SK-N-SH treated with all-trans-retinoic acid at 6 μM for 48 hours (cell line): Measurements from ENCODE around the gene KMO.

Experiments used
- ATAC-seq: fragments of 200-7000 bp; cut with Tn5 transposase; 3 replicates; pipeline ENCODE4 v1.9.1; 2020; ENCODE audit warnings: mild to moderate bottlenecking, moderate library complexity
- ARNTL ChIP-seq: fragments of 450-650 bp; formaldehyde crosslinking; IDR thresholded peaks from 2 replicates; pipeline ENCODE4 v1.5.0; 2020; ENCODE audit warnings: low read depth, mild to moderate bottlenecking, moderate library complexity, borderline replicate concordance
- BACH2 ChIP-seq: fragments of 250-450 bp; sonication (Bioruptor Pico); IDR thresholded peaks from 2 replicates; pipeline ENCODE4 v1.9.0; 2021; ENCODE audit warnings: mild to moderate bottlenecking, borderline replicate concordance
- ESRRG ChIP-seq: fragments of 250-450 bp; sonication (Bioruptor Pico); IDR thresholded peaks from 2 replicates; pipeline ENCODE4 v1.6.1; 2021; ENCODE audit warnings: mild to moderate bottlenecking
- ISL1 ChIP-seq: fragments of 250-450 bp; sonication (Bioruptor Pico); IDR thresholded peaks from 2 replicates; pipeline ENCODE4 v2.1.2; 2022; ENCODE audit warnings: mild to moderate bottlenecking, moderate library complexity
- OSR1 ChIP-seq: fragments of 250-450 bp; sonication (Bioruptor Pico); IDR thresholded peaks from 2 replicates; pipeline ENCODE4 v1.8.0; 2022; ENCODE audit warnings: moderate library complexity, mild to moderate bottlenecking, inconsistent platforms
- RARB ChIP-seq: fragments of 250-450 bp; sonication (Bioruptor Pico); IDR thresholded peaks from 2 replicates; pipeline ENCODE4 v1.8.0; 2021; ENCODE audit warnings: mild to moderate bottlenecking, moderate library complexity
- SNAI2 ChIP-seq: fragments of 250-450 bp; sonication (Bioruptor Pico); IDR thresholded peaks from 2 replicates; pipeline ENCODE4 v1.5.0; 2020; ENCODE audit warnings: mild to moderate bottlenecking, moderate library complexity
- TCF4 ChIP-seq: fragments of 250-450 bp; sonication (Bioruptor Pico); IDR thresholded peaks from 2 replicates; pipeline ENCODE4 v1.8.0; 2021; ENCODE audit warnings: mild to moderate bottlenecking, moderate library complexity, borderline replicate concordance
- TOX ChIP-seq: fragments of 250-450 bp; sonication (Bioruptor Pico); IDR thresholded peaks from 2 replicates; pipeline ENCODE4 v1.8.0; 2021; ENCODE audit warnings: mild to moderate bottlenecking, moderate library complexity, borderline replicate concordance
- ZC3H10 ChIP-seq: fragments of 250-450 bp; sonication (Bioruptor Pico); IDR thresholded peaks from 2 replicates; pipeline ENCODE4 v1.5.1; 2021; ENCODE audit warnings: mild to moderate bottlenecking, moderate library complexity
- ZFP3 ChIP-seq: fragments of 250-450 bp; sonication (Bioruptor Pico); IDR thresholded peaks from 2 replicates; pipeline ENCODE4 v1.5.0; 2020; ENCODE audit warnings: mild to moderate bottlenecking, moderate library complexity
- ZFP30 ChIP-seq: fragments of 450-650 bp; formaldehyde crosslinking; IDR thresholded peaks from 2 replicates; pipeline ENCODE4 v1.5.0; 2022; ENCODE audit warnings: mild to moderate bottlenecking, moderate library complexity
- ZNF565 ChIP-seq: fragments of 450-650 bp; formaldehyde crosslinking; conservative IDR thresholded peaks from 2 replicates; pipeline ENCODE4 v1.5.0; 2020; ENCODE audit warnings: low read depth, mild to moderate bottlenecking, moderate library complexity
- ZNF70 ChIP-seq: fragments of 450-650 bp; formaldehyde crosslinking; IDR thresholded peaks from 2 replicates; pipeline ENCODE4 v1.5.0; 2020; ENCODE audit warnings: mild to moderate bottlenecking, moderate library complexity
- ZNF8 ChIP-seq: fragments of 450-650 bp; formaldehyde crosslinking; IDR thresholded peaks from 2 replicates; pipeline ENCODE4 v1.5.0; 2020; ENCODE audit warnings: mild to moderate bottlenecking, moderate library complexity
- TF ChIP-seq, protein P1 (sequence below): fragments of 250-450 bp; sonication (Bioruptor Pico); IDR thresholded peaks from 2 replicates; pipeline ENCODE4 v1.8.0; 2020; ENCODE audit warnings: mild to moderate bottlenecking, moderate library complexity, borderline replicate concordance
- TF ChIP-seq, protein P2 (sequence below): fragments of 250-450 bp; sonication (Bioruptor Pico); IDR thresholded peaks from 2 replicates; pipeline ENCODE4 v1.5.0; 2020; ENCODE audit warnings: mild to moderate bottlenecking, moderate library complexity
- TF ChIP-seq, protein P3 (sequence below): fragments of 250-450 bp; sonication (Bioruptor Pico); IDR thresholded peaks from 2 replicates; pipeline ENCODE4 v1.5.1; 2021; ENCODE audit warnings: mild to moderate bottlenecking, moderate library complexity

The KMO gene

DNA sequence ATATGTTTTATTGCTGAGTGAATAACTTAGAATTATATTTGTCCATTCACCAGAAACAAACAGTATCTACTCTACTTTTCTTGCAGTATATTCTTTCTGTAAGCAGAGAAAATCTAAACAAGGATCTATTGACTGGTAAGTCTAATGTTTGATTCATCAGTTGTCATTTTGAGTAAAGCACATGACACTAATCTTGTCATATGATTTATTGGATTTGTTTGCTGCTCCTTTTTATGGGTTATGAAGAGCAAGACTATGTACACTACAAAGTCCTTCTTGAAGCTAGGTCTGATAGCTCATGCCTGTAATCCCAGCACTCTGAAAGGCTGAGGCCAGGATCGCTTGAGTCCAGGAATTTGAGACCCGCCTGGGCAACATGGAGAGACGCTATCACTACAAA lies 23.3 kb downstream of the KMO start:
- TF ChIP-seq ARNTL (CRISPR knock-in tag) = no peak
- no peak for TF ChIP-seq OSR1
- no peak for TF ChIP-seq ZNF70 (CRISPR knock-in tag)
- TF ChIP-seq SNAI2 (CRISPR knock-in tag) = no peak
- TF ChIP-seq ISL1 (CRISPR knock-in tag) = no peak
- no peak for TF ChIP-seq ESRRG (CRISPR knock-in tag)
- ATAC-seq = no peak

DNA sequence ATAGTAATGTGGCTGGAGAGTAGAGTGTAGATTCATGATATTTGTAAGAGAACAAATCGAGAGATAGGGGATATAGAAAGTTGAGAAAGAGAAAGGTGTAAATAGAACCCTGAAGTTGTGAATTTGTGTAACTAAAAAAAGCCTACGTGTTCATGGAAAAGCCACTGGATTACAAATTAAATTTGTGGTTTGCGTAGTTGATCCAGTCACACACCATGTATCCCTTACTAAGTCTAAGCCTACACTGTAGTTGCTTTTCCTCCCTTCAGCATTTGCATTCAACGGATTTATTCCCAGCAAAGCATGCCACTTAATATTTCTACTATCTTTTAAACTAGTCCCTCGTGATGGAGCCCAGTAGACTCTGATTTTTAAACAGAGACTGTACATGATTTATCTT lies 24.9 kb downstream of the KMO start:
- ATAC-seq = no peak
- TF ChIP-seq OSR1 (no peak), ZFP3 (CRISPR knock-in tag) (no peak), ZNF70 (CRISPR knock-in tag) (no peak), ARNTL (CRISPR knock-in tag) (no peak), TOX (CRISPR knock-in tag) (no peak), ISL1 (CRISPR knock-in tag) (no peak), ESRRG (CRISPR knock-in tag) (no peak)
- TF ChIP-seq, protein P1, sequence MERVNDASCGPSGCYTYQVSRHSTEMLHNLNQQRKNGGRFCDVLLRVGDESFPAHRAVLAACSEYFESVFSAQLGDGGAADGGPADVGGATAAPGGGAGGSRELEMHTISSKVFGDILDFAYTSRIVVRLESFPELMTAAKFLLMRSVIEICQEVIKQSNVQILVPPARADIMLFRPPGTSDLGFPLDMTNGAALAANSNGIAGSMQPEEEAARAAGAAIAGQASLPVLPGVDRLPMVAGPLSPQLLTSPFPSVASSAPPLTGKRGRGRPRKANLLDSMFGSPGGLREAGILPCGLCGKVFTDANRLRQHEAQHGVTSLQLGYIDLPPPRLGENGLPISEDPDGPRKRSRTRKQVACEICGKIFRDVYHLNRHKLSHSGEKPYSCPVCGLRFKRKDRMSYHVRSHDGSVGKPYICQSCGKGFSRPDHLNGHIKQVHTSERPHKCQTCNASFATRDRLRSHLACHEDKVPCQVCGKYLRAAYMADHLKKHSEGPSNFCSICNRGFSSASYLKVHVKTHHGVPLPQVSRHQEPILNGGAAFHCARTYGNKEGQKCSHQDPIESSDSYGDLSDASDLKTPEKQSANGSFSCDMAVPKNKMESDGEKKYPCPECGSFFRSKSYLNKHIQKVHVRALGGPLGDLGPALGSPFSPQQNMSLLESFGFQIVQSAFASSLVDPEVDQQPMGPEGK (CRISPR knock-in tag) = no peak

DNA sequence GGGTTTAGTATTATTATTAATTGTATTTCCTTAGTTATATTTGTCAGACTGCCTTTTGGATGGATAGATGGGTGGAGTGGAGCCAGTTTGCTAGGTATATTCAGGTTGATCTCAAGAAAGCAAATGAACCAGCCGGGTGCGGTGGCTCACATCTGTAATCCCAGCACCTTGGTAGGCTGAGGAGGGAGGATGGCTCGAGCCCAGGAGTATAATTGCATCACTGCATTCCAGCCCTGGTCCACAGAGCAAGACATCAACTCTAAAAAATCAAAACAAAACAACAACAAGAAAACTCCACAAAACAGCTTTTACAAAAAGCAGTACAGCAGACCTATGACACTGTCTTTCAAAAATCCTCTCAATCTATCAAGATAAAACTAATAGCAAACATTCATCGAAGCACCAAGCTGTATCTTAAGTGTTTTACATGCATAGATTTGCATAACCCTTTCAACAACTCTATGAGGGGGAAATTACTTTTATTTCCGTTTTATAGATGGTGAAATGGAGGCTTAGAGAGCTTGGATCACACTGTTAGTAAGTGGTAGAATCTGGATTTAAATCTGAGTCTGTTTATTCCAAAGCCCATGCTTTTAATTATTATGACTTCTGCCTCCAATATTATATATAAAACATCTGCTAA lies 25.5 kb downstream of the KMO start:
- ATAC-seq = no peak
- TF ChIP-seq ESRRG (CRISPR knock-in tag) (no peak), ZNF8 (CRISPR knock-in tag) (no peak), ISL1 (CRISPR knock-in tag) (no peak), SNAI2 (CRISPR knock-in tag) (no peak), TCF4 (CRISPR knock-in tag) (no peak), OSR1 (no peak), ZNF70 (CRISPR knock-in tag) (no peak), ZNF565 (no peak), RARB (CRISPR knock-in tag) (no peak), BACH2 (CRISPR knock-in tag) (no peak)
- TF ChIP-seq, protein P2, sequence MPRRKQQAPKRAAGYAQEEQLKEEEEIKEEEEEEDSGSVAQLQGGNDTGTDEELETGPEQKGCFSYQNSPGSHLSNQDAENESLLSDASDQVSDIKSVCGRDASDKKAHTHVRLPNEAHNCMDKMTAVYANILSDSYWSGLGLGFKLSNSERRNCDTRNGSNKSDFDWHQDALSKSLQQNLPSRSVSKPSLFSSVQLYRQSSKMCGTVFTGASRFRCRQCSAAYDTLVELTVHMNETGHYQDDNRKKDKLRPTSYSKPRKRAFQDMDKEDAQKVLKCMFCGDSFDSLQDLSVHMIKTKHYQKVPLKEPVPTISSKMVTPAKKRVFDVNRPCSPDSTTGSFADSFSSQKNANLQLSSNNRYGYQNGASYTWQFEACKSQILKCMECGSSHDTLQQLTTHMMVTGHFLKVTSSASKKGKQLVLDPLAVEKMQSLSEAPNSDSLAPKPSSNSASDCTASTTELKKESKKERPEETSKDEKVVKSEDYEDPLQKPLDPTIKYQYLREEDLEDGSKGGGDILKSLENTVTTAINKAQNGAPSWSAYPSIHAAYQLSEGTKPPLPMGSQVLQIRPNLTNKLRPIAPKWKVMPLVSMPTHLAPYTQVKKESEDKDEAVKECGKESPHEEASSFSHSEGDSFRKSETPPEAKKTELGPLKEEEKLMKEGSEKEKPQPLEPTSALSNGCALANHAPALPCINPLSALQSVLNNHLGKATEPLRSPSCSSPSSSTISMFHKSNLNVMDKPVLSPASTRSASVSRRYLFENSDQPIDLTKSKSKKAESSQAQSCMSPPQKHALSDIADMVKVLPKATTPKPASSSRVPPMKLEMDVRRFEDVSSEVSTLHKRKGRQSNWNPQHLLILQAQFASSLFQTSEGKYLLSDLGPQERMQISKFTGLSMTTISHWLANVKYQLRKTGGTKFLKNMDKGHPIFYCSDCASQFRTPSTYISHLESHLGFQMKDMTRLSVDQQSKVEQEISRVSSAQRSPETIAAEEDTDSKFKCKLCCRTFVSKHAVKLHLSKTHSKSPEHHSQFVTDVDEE (CRISPR knock-in tag) = no peak
- TF ChIP-seq, protein P1 (CRISPR knock-in tag) = no peak
- TF ChIP-seq, all 23 proteins: peak for 0

DNA sequence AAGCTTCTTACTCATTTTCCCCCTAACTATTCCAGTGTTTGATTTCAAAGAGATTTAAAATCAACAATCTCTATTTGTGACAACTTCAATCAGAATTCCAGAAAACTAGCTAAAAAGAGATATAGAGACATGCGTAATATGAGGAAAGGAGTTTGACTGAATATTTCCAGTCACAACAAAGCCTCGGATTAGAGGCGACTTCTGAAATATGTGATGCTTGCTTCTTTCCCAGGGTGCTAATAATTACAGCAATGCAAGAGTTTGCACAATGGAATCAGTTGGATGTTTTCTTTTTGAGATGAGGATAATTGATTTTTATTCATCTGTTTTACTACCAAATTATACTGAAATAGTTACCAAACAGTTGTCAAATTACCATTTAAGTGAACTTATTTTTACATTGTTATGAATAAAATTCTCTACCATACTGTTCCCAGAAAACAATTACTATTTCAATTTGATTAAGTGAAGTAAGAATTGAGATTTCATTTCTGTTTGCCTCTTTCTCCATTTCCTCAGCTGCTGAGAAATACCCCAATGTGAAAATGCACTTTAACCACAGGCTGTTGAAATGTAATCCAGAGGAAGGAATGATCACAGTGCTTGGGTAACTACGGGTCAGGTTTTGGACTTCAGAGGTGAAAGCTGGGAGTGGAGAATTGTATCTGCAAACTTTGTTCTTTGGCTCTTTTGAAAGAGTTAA lies 28.1 kb downstream of the KMO start:
- TF ChIP-seq, protein P3, sequence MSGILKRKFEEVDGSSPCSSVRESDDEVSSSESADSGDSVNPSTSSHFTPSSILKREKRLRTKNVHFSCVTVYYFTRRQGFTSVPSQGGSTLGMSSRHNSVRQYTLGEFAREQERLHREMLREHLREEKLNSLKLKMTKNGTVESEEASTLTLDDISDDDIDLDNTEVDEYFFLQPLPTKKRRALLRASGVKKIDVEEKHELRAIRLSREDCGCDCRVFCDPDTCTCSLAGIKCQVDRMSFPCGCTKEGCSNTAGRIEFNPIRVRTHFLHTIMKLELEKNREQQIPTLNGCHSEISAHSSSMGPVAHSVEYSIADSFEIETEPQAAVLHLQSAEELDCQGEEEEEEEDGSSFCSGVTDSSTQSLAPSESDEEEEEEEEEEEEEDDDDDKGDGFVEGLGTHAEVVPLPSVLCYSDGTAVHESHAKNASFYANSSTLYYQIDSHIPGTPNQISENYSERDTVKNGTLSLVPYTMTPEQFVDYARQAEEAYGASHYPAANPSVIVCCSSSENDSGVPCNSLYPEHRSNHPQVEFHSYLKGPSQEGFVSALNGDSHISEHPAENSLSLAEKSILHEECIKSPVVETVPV (CRISPR knock-in tag) = no peak
- no peak for TF ChIP-seq SNAI2 (CRISPR knock-in tag)
- TF ChIP-seq ESRRG (CRISPR knock-in tag) = no peak
- TF ChIP-seq ISL1 (CRISPR knock-in tag) = no peak
- TF ChIP-seq ZFP30 = no peak
- TF ChIP-seq, protein P2 (CRISPR knock-in tag) = no peak
- no peak for TF ChIP-seq OSR1
- TF ChIP-seq ZNF565 = no peak
- TF ChIP-seq TOX (CRISPR knock-in tag) = no peak
- TF ChIP-seq BACH2 (CRISPR knock-in tag) = no peak
- no peak for TF ChIP-seq ZFP3 (CRISPR knock-in tag)
- TF ChIP-seq ZNF8 (CRISPR knock-in tag) = no peak
- TF ChIP-seq ZNF70 (CRISPR knock-in tag) = no peak
- no peak for TF ChIP-seq ZC3H10
- no peak for TF ChIP-seq ARNTL (CRISPR knock-in tag)
- no peak for ATAC-seq
